HG03442 (cell line): ENCODE data around the gene DIO1.

ENCODE experiments used
- ATAC-seq: cut with Tn5 transposase; IDR thresholded peaks from one replicate; pipeline ENCODE4 v1.9.1; 2021; ENCODE audit warnings: mild to moderate bottlenecking, moderate library complexity; ENCODE audit not compliant: unreplicated experiment

The DIO1 gene

DNA sequence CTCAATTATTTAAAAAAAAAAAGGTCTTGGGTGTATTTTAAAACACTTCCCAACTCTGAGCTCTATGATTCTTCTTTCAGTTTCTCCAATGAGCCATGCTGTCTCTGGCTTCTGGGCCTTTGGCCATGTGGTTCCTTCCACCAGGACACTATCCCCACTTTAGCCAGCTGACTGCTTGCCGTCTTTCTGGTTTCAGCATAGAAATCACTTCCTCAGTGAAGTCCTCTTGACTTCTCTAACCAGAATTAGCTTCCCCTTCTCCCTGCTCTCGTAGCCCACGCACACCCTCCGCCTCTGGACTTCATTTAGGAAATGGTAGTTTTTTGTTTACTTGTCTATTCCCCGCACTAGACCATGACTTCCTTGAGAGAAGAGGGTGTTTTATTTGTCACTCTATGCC lies 1.1 kb upstream of the DIO1 start:
- ATAC-seq = no peak

DNA sequence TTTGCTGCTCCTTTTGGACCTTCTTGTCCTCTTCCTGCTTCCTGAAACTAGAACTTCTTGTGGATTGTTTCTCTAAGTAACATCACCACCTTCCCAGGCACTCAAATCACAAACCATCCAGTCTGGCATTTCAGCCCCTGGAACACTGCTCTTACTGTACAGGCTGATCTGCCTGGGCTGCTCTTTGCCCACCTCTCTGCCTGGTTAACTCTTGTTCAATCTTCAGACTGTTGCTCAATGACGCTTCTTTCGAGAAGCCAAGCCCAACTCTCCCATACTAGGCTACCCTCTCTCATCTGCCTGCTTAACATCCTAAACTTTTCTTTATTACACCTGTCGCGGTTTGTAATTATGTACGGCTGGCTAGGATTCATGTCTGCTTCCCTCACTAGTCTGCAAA lies 657 bp downstream of the DIO1 start:
- no peak for ATAC-seq

DNA sequence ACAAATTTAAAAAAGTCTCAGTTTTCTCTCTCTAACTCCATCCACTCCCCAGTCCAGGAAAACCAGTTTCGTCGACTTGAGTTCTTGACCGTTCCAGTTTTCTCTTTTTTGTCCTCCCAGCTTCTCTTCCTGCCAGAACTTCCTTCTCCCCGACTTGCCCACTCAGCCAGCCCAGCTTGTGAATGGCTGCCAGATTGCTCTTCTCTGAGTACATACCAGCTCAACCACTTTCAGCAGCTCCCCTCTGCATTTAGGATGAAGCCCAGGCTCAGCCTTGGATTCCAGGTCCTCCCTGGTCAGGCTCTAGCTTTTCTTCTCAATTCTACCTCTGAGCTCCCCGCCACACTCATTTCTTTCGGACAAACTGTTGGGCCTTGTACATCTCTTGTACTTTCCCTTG lies 1.4 kb downstream of the DIO1 start:
- no peak for ATAC-seq

DNA sequence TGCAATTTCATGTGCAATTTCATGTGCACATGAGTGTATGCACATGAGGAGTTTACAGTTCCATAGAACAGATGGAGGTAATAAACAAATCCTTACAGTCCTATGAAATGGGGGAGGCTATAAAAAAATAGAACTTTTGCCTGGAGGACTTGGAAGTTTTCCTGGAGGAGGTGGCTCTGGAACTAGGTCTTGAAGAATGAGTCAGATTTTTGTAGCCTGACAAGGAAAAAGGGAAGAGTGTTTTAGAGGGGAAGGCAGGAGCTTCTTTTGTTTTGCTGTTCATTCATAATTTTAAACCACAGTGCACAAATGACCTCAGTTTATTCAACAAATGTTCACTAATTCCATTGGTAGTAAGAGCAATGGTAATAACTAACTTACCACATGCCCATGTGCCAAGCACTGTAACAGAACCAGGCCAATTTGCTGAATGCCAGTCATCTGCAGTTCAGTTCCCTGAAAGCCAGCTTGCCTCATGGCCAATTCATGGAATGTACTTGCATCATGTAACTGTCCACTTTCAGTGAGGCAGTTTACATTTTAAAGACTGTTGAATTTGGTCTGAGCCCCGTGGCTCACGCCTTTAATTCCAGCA lies 2.7 kb downstream of the DIO1 start:
- ATAC-seq = no peak

DNA sequence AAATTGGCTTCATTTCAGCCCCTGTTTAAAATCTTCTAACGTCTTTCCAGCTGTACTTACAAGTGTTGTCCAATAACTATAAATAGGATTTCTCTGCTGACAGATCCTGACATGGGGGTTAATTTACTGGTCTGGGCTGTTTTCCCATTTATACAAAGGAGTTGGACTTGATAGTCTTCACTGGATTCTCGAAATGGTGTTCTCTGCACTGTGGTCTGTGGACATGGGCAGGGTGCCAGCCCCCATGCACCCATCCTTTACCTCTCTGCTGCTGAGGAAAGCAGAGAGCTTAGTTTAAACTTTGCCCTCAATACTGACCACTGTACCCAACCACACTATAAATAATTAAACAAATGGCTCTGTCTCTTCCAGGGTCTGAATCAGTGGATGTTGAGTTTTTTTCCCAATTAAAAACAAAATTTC lies 5.2 kb downstream of the DIO1 start:
- ATAC-seq = no peak

DNA sequence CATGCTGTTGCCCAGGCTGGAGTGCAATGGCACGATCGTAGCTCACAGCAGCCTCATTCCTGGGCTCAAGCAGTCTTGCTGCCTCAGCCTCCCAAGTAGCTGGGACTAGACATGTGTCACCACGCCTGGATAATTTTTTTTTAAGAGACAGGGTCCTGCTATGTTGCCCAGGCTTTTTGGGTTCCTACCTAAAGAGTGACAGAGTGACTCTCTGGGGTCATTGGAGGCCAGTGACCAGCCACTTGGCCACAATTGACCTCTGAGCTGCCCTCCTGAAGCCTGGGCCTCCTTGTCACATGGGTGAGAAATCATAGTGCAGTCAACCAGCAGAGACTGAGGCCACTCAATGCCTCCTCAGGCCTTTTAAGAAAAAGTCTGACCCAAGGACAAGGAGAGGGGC lies 5.7 kb downstream of the DIO1 start:
- no peak for ATAC-seq

DNA sequence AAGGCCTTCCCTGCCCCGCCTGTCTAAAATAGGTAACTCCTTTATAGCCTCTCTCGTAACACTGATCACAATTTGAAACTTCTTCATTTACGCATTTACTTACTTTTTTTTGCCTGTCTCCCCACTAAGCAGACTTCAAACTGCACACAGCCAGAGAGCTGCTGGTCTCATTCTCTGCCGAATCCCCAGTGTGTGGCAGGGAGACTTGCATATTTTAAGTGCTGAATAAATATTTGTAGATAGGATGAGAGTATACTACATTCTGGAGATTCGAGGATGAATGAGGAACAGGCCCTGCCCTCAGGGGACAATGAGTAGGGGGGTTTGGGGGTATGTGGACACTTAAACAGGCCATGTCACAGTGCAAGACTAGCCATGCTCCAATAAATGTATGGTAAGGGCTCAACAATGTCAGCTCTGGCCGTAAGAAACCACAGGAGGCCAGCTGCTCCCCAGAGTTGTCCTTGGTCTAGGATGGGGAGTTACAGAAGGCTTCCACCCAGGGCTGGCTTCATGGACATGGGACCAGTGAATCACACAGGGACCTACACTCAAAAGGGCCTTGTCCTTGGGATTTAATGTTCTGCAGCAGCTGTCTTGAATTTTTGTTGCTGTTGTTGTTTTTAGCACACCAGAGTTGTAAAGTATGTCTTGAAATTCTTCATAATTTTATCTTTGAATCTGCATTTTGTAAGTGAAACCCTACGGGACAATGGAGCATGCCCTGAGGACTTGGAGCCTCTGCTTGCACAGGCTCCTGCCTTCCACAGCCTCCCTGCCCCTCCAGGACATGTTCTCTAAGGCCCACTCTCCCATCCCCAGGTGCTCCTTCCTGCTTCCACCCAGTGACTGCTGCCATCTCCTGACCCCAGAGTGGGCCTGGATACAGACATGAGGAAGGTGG lies 8.5 kb downstream of the DIO1 start:
- ATAC-seq = no peak

DNA sequence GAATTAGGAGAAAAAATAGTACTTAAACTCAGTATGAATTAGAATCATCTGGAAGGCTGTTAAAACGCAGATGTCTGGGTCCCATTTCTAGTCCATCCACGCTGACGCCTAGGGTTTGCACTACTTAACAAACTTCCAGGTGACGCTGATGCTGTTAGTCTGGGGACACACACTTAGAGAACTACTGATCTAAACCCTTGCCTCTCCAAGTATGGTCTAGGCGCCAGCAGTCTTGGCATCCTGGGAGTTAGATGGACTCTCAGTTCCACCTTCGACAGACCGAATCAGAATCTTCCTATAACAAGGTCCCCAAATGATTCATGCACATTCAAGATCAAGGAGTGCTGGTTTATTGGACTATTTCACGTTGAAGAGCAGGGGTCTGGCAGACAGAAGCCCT lies 11.5 kb downstream of the DIO1 start:
- no peak for ATAC-seq

DNA sequence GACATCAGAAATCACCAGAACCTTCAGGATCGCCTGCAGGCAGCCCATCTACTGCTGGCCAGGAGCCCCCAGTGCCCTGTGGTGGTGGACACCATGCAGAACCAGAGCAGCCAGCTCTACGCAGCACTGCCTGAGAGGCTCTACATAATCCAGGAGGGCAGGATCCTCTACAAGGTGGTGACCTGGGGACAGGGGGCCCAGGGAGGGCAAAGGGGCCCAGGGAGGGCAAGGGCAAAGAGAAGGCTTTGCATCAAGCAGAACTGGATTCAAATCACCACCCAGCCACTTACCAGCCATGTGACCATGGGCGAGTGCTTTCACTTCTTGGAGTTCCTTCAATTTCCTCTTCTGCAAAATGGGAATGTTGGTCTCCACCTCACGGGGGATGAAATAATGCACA lies 12.1 kb downstream of the DIO1 start:
- no peak for ATAC-seq

DNA sequence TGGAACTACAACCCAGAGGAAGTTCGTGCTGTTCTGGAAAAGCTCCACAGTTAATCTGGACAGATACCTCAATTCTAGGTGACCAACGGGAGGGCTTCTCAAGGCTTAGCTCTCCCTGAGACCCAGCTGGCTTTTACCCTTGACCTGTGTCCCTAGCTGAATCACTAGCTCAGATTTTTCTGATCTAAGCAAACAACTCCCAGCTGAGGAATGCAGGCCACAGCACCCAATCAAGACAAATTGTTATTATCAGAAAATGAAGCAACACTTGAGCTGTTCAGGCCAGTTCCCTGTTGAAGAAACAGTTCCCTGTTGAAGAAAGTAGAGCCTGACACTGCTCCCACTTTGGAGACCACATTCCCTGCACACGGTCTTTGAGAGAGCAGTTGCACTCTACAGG lies 16.0 kb downstream of the DIO1 start:
- ATAC-seq = no peak

DNA sequence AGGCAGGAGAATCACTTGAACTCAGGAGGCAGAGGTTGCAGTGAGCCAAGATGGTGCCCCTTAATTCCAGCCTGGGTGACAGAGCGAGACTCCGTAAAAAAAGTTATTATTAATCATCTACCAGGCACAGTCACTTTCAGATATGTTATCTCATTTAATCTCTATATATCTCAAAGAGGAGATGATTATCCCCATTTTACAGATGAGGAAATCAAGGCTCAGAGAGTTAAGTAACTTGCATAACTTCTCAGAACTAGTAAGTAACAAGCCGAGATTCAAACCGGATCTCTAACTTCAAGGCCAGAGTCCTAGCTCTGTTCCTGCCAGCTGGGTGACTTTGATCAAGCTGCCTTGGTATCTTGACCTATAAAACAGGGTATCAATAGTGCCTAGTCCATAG lies 17.5 kb downstream of the DIO1 start:
- no peak for ATAC-seq

DNA sequence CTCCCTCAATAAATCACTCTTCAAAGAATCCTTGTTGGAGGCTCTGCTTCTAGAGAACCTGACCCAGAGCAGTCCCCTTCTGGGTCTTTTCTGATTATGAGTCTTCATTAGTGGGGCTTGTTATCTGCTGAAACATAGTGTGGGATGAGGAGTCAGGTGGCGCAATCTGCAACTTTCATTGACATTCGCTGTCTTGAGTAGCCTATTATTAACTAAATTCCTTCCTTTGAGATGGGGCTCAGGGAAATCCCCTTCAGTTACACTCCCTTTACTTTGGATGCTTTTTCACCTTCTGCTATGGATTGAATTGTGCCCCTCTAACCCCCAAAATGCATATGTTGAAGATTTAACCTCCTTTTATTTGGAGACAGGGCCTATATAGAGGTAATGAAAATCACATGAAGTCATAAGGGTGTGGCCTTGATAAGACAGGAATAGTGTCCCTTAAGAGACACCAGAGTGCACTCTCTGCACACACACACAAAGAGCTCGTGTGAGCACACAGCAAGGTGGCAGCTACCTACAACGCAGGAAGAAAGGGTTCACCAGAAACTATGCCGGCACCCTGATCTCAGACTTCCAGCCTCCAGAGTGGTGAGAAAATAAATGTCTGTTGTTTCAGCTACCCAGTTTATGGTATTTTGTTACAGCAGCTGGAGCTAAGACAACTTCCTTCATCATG lies 19.5 kb downstream of the DIO1 start:
- no peak for ATAC-seq

DNA sequence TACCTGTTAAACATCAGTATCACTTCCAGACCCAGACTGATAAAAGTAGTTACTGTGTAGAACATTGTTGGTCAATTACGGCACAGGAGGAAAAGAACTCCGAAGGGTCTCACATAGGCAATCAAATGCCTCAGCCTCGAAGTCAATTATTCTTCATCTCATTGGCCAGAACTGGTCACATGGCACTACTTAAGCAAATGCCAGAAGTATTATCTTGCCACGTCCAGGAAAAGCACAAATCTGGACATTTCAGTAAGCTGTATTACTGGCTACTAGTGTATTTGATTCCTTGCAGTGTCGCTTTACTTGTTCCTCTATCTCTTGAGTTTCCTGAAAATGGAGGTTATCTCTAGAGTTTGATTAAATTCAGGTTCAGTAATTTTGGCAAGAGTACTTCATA lies 24.4 kb downstream of the DIO1 start:
- no peak for ATAC-seq

DNA sequence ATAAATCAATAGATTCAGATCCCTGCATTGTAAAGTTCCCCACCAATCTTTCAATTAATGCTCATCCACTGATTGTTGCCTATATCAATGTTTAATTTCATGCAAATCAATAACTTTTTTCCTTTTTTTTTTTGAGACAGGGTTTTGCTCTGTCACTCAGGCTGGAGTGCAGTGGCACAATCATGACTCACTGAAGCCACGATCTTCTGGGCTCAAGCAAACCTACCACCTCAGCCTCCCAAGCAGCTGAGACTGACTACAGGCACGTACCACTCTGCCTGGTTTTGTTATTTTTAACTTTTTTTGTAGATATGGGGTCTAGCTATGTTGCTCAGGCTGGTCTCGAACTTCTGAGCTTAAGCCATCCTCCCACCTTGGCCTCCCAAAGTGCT lies 25.7 kb downstream of the DIO1 start:
- ATAC-seq = no peak

DNA sequence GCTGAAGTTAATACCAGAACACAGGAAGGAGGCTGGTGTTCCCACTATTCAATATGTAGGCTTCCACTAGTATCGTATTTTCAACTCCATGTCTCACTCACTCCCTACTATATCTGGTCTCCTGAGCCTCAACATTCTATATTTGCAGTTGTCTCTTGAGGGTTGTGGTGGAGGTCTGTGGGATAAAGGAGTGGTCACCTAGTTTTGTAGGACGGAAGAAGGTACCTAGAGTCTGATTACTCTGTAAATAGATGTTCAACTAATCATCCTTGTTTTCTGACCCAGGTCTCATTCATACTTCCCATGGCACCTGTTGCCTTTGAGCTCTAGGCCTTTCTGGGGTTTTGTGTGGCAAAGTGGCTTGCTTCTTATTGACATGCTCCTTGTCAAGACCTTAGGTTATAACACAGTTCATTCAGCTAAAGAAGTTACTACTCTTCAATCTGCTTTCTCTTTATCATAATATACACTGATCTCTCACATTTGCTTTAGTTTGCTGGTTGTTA lies 33.4 kb downstream of the DIO1 start:
- no peak for ATAC-seq

DNA sequence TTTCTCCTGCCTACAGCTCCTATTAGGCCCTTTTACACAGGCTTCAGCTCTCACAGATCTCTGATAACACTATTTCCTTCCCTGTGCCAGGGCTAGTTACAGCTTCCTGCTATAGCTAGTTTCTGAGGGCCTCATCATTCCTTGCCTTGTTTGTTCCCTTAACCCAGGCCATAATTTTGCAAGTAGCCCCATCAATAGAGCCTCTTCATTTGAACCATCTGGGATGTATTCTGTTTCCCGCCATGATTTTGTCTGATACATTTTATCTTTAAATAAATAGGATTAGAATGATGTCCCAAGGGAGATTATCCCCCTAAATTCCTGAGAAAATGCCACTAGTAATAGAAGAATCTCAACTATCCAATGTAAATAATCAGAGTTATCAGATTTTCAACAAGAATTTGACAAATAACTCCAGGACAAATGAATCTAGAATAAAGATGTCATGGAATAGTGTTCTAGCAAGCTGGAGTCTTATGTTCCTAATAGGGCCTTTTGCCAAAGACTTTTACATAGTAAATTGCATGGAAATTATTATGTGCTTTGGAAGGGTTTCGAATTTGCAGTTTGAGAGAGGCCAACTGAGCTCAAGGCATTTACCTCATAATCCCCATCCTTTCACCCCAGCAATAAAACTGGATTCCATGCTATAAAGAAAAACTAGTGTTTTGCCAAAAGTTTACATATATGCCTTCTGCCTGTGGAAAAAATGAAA lies 35.4 kb downstream of the DIO1 start:
- ATAC-seq = no peak

DNA sequence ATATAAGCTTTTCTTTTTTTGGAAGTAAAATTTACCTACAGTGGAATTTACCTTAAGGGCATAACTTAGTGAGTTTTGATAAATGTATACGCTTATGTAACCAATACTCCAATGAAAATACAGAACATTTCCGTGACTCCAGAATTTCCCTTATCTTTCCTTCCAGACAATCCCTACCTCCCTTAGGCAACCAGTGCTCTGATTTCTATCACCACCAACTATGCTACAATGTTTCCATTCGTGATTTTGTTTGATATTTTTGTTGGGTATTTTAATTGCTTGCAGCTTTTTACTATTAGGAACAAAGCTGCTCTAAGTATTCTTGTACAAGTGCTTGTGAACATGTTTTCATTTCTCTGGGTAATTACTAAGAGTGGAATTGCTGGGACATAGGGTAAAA lies 36.9 kb downstream of the DIO1 start:
- no peak for ATAC-seq

DNA sequence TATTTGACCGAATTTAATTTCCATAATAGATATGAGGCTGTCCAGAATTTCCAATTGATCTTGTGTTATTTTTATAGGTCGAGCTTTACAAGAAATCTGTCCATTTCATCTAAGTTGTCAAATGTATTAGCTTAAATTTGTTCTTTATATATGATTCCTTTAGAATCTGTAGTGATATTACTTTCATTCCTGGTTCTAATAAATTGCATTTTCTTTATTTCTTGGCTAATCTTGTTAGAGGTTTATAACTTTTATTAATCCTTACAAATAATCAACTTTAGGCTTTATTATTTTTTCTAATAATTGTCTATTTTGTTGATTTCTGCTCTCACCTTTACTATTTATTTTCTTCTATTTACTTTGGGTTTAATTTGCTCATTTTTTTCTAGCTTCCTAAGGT lies 37.5 kb downstream of the DIO1 start:
- ATAC-seq = no peak

DNA sequence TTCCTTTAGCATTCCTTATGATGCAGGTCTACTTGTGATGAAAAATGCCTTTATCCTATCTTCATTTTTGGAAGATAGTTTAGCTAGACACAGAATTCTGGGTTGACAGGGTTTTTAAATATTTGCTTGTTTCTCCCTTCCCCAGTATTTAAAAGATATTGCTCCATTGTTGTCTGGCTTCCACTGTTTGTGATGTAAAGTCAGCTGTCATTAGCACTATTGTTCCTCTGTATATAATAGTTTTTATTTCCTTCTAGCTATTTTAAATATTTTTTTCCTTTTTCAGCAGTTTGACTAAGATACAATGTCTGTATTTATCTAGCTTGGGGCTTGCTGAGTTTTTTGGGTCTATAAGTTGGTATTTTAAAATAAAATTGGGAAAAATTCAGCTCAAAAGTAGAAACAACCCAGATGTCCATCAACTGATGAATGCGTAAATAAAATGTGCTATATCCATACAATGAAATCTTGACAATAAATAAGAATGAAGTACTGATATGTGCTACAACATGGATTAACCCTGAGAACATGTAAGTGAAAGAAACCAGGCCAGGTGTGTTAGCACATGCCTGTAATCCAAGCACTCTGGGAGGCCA lies 40.3 kb downstream of the DIO1 start:
- no peak for ATAC-seq

DNA sequence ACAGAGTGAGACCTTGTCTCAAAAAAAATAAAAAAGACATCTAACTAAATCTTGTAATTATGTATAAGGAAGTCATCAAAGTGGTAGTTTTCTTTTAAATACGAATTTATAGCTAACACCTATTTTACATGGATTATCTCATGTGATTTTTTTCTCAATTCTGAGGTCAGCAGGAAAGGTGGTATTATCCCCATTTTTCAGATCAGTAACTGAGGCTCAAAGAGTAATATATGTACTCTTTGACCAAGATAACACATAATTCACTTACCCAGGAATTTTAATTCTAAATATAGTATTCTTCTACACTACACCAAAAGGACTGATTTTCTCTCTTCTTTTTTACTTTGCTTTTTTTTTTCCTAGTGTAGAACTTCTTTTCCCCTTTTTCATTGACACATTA lies 42.4 kb downstream of the DIO1 start:
- ATAC-seq = no peak
